IMR-90 (cell line): Measurements from ENCODE around the gene SERPINI1. TPM values are rescaled to one million over a fixed set of nuclear protein-coding genes. Genes with fewer than 3 reads are reported as not detected.

Experiments
- ATAC-seq: fragments of 200-7000 bp; cut with Tn5 transposase; 2 replicates; pipeline ENCODE4 v1.9.1; 2020; ENCODE audit warnings: low read depth, mild to moderate bottlenecking, moderate library complexity
- BruUV-seq: library from RNA; stranded (reverse); fragments of 400-500 nt; replicated peaks from 2 replicates; lab custom pipeline; 2021; lab: Mats Ljungman, UMichigan
- CTCF ChIA-PET: fragments of 300-600 bp; formaldehyde crosslinking; extraction: SDS; loops from one replicate; lab custom pipeline; 2021; ENCODE audit warnings: antibody characterized with exemption; lab: Yijun Ruan, JAX
- POLR2A ChIA-PET: fragments of 300-600 bp; sonication (Branson Sonifier 250); formaldehyde crosslinking; loops from one replicate; lab custom pipeline; 2022; ENCODE audit warnings: antibody characterized with exemption; ENCODE audit not compliant: unreplicated experiment; lab: Charles Lee
- DNase-seq: peaks from one replicate; pipeline ENCODE4 v3.0.0; 2013
- H2AFZ ChIP-seq: replicated peaks from 2 replicates; pipeline ENCODE3; 2013; ENCODE audit warnings: low read length, mild to moderate bottlenecking; ENCODE audit not compliant: poor library complexity
- H2AK5ac ChIP-seq: 2 replicates; pipeline ENCODE4 v1.6.1; 2013; ENCODE audit warnings: low read depth, low read length, inconsistent platforms
- H2AK9ac ChIP-seq: replicated peaks from 2 replicates; pipeline ENCODE3; 2013; ENCODE audit warnings: mild to moderate bottlenecking, low read depth, low read length, moderate library complexity; ENCODE audit not compliant: poor library complexity
- H2BK120ac ChIP-seq: 2 replicates; pipeline ENCODE4 v1.6.1; 2013; ENCODE audit warnings: low read depth, low read length, inconsistent platforms
- H2BK15ac ChIP-seq: 3 replicates; pipeline ENCODE4 v1.6.1; 2013; ENCODE audit warnings: low read depth, low read length, inconsistent platforms
- H2BK20ac ChIP-seq: 2 replicates; pipeline ENCODE4 v1.6.1; 2013; ENCODE audit warnings: low read depth, mild to moderate bottlenecking, inconsistent platforms, low read length, moderate library complexity
- H2BK5ac ChIP-seq: 2 replicates; pipeline ENCODE4 v1.6.1; 2013; ENCODE audit warnings: mild to moderate bottlenecking, low read depth, low read length, inconsistent platforms; ENCODE audit not compliant: poor library complexity, severe bottlenecking
- H3K14ac ChIP-seq: replicated peaks from 2 replicates; pipeline ENCODE4 v1.6.1; 2013; ENCODE audit warnings: low read depth, low read length, inconsistent platforms
- H3K18ac ChIP-seq: 2 replicates; pipeline ENCODE4 v1.6.1; 2013; ENCODE audit warnings: low read depth, low read length, control low read depth
- H3K23ac ChIP-seq: 2 replicates; pipeline ENCODE4 v1.6.1; 2013; ENCODE audit warnings: low read depth, low read length, inconsistent platforms
- H3K27ac ChIP-seq: 2 replicates; pipeline ENCODE4 v1.5.1; 2013; ENCODE audit warnings: mild to moderate bottlenecking, control low read depth, low read length; ENCODE audit not compliant: insufficient read depth
- H3K27me3 ChIP-seq: 2 replicates; pipeline ENCODE4 v1.6.1; 2013; ENCODE audit warnings: low read length; ENCODE audit not compliant: control insufficient read depth, insufficient read depth
- H3K36me3 ChIP-seq: 2 replicates; pipeline ENCODE4 v1.6.1; 2013; ENCODE audit warnings: low read length, mixed read lengths; ENCODE audit not compliant: control insufficient read depth, insufficient read depth
- H3K4ac ChIP-seq: 2 replicates; pipeline ENCODE4 v1.6.1; 2013; ENCODE audit warnings: low read depth, low read length, inconsistent platforms
- H3K4me1 ChIP-seq: 2 replicates; pipeline ENCODE4 v1.6.1; 2013; ENCODE audit warnings: low read length, mixed read lengths; ENCODE audit not compliant: control insufficient read depth, insufficient read depth
- H3K4me2 ChIP-seq: 2 replicates; pipeline ENCODE4 v1.6.1; 2013; ENCODE audit warnings: low read depth, mild to moderate bottlenecking, control low read depth, low read length, moderate library complexity
- H3K4me3 ChIP-seq: 2 replicates; pipeline ENCODE4 v1.5.1; 2013; ENCODE audit warnings: low read depth, mild to moderate bottlenecking, control low read depth, low read length, moderate library complexity; ENCODE audit not compliant: insufficient read depth
- H3K56ac ChIP-seq: 2 replicates; pipeline ENCODE4 v1.6.1; 2013; ENCODE audit warnings: low read length, inconsistent platforms; ENCODE audit not compliant: insufficient read depth; ENCODE audit errors: extremely low read depth
- H3K79me1 ChIP-seq, 2 experiments: 2 replicates each; pipeline ENCODE4 v1.6.1; 2013; ENCODE audit warnings: low read length in 2 of 2, inconsistent platforms in 1 of 2, low read depth in 1 of 2
- H3K9ac ChIP-seq: 2 replicates; pipeline ENCODE4 v1.6.1; 2013; ENCODE audit warnings: low read depth, low read length, control low read depth
- H3K9me1 ChIP-seq: 2 replicates; pipeline ENCODE4 v1.6.1; 2013; ENCODE audit warnings: low read length, inconsistent platforms; ENCODE audit not compliant: insufficient read depth
- H3K9me3 ChIP-seq: 2 replicates; pipeline ENCODE4 v1.6.1; 2013; ENCODE audit warnings: low read length; ENCODE audit not compliant: control insufficient read depth, insufficient read depth
- H4K20me1 ChIP-seq: 2 replicates; pipeline ENCODE4 v1.6.1; 2013; ENCODE audit warnings: low read length, inconsistent platforms; ENCODE audit not compliant: insufficient read depth
- H4K5ac ChIP-seq: 2 replicates; pipeline ENCODE4 v1.6.1; 2013; ENCODE audit warnings: mild to moderate bottlenecking, low read depth, low read length, control low read depth
- H4K8ac ChIP-seq, 2 experiments: 2 replicates each; pipeline ENCODE4 v1.6.1; 2013; ENCODE audit warnings: low read depth in 2 of 2, low read length in 2 of 2, control low read depth in 1 of 2, inconsistent platforms in 1 of 2
- H4K91ac ChIP-seq: 2 replicates; pipeline ENCODE4 v1.6.1; 2013; ENCODE audit warnings: low read depth, low read length, inconsistent platforms; ENCODE audit not compliant: insufficient read depth
- BHLHE40 ChIP-seq: fragments of 150-350 bp; IDR thresholded peaks from 2 replicates; pipeline ENCODE4 v1.6.1; 2016; ENCODE audit warnings: mild to moderate bottlenecking, low read depth, low read length
- CTCF ChIP-seq: conservative IDR thresholded peaks from 2 replicates; pipeline ENCODE4 v1.5.1; 2012; ENCODE audit warnings: mild to moderate bottlenecking, low read depth, low read length, improper control_type of control experiment
- MAFK ChIP-seq: IDR thresholded peaks from 2 replicates; pipeline ENCODE4 v1.6.1; 2012; ENCODE audit warnings: low read depth, low read length, improper control_type of control experiment
- MAZ ChIP-seq: IDR thresholded peaks from 2 replicates; pipeline ENCODE4 v1.6.1; 2012; ENCODE audit warnings: low read depth, mild to moderate bottlenecking, low read length, improper control_type of control experiment, moderate library complexity, borderline replicate concordance
- NFE2L2 ChIP-seq: fragments of 150-350 bp; IDR thresholded peaks from 2 replicates; pipeline ENCODE4 v1.6.1; 2016; ENCODE audit warnings: low read depth, mild to moderate bottlenecking, low read length
- RCOR1 ChIP-seq: IDR thresholded peaks from 2 replicates; pipeline ENCODE4 v1.6.1; 2012; ENCODE audit warnings: mild to moderate bottlenecking, low read length, improper control_type of control experiment; ENCODE audit not compliant: insufficient replicate concordance
- SMC3 ChIP-seq: fragments of 150-350 bp; IDR thresholded peaks from 2 replicates; pipeline ENCODE4 v1.6.1; 2016; ENCODE audit warnings: low read depth, mild to moderate bottlenecking, antibody characterized with exemption, low read length, moderate library complexity
- WGBS, 2 experiments: methylation state at CpG; one replicate each; pipeline versions ENCODE4 v1.1.5 to v1.1.7; 2013; ENCODE audit warnings: missing lambda C conversion rate in 2 of 2; ENCODE audit not compliant: insufficient read length in 1 of 2; ENCODE audit errors: extremely low coverage in 2 of 2; 5-methylcytosine and 5-hydroxymethylcytosine counted together
- dilution Hi-C: fragments of 300-500 bp; cut with HindIII; formaldehyde crosslinking; loops from one replicate; pipeline ENCODE4 v1.14.3; 2018; ENCODE audit warnings: low sequenced_read_pairs; ENCODE audit not compliant: unreplicated experiment
- in situ Hi-C: fragments of 300-500 bp; cut with MboI; formaldehyde crosslinking; loops from 3 replicates; pipeline ENCODE4 v1.14.3; 2019; ENCODE audit warnings: low sequenced_read_pairs, inconsistent platforms, mixed read lengths
- intact Hi-C: fragments of 100-400 bp; cut with micrococcal nuclease; formaldehyde crosslinking; loops from 2 replicates; pipeline ENCODE4 v1.10.0; 2022
- polyA plus RNA-seq, 3 experiments: library from polyadenylated mRNA; depleted of rRNA; stranded (reverse); fragments of >200 nt; gene quantifications; 2 replicates each; pipeline ENCODE4 v1.2.3, GENCODE V29; 2012; ENCODE audit warnings: low replicate concordance in 1 of 3
- total RNA-seq: library from RNA; depleted of rRNA; stranded (reverse); fragments of >200 nt; gene quantifications from 2 replicates; pipeline ENCODE4 v1.2.3, GENCODE V29; 2012
- TF ChIP-seq, protein P1 (sequence below): fragments of 150-350 bp; IDR thresholded peaks from 2 replicates; pipeline ENCODE4 v1.6.1; 2017; ENCODE audit warnings: mild to moderate bottlenecking, antibody characterized with exemption, low read length, low read depth
- TF ChIP-seq, protein P2 (sequence below): fragments of 150-350 bp; IDR thresholded peaks from 2 replicates; pipeline ENCODE4 v1.6.1; 2016; ENCODE audit warnings: low read depth, mild to moderate bottlenecking, low read length, moderate library complexity, borderline replicate concordance

Gene SERPINI1
- total and polyA plus RNA-seq, 2 of the 4 experiments (the other 2 are of a cell fraction) = 0.36 to 1.3 TPM

DNA sequence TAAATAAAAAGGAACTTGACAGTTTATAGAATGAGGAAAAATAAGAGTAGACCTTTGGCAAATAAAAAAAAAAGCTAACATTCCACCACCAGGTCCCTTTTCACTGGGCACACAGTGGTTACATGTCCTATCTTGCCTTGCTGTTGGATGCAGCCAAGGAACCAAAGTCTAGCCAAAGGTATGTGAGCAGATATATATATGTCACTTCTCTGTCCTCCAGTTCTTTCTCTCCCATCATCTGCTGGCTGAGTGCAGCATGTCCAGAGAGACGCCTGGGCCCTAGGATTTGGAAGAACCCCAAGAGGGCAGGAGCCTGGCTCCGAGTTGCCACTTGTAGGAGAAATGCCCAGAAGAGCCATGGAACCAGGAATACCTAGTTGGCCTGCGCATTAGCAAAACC lies 104.7 kb downstream of the SERPINI1 start:
- BruUV-seq = no TSS peak
- no peak overlapping the region for H3K9ac ChIP-seq
- no peak overlapping the region for H3K4me2 ChIP-seq
- in situ Hi-C loops (no loop called here), dilution Hi-C loops (no loop called here), intact Hi-C loops (no loop called here)
- H4K91ac ChIP-seq = no peak overlapping the region
- no peak overlapping the region for H4K8ac ChIP-seq
- H3K9me3 ChIP-seq = no peaks in the 10 kb centered on the region
- H3K23ac ChIP-seq = no peak overlapping the region
- H3K79me1 ChIP-seq = no peaks in the 10 kb centered on the region
- CTCF ChIA-PET = no interaction called here
- no peak overlapping the region for H2BK20ac ChIP-seq
- no peaks in the 10 kb centered on the region for H3K4me1 ChIP-seq
- no peak overlapping the region for H2BK120ac ChIP-seq
- no peaks in the 10 kb centered on the region for H3K9me1 ChIP-seq
- H2BK5ac ChIP-seq = no peak overlapping the region
- H3K4me3 ChIP-seq = no peak overlapping the region
- H3K56ac ChIP-seq = no peak overlapping the region
- no peak overlapping the region for H2BK15ac ChIP-seq
- H3K27me3 ChIP-seq = no peaks in the 10 kb centered on the region
- TF ChIP-seq MAZ = no peak
- TF ChIP-seq BHLHE40 = no peak
- TF ChIP-seq RCOR1 = no peak
- TF ChIP-seq, protein P1, sequence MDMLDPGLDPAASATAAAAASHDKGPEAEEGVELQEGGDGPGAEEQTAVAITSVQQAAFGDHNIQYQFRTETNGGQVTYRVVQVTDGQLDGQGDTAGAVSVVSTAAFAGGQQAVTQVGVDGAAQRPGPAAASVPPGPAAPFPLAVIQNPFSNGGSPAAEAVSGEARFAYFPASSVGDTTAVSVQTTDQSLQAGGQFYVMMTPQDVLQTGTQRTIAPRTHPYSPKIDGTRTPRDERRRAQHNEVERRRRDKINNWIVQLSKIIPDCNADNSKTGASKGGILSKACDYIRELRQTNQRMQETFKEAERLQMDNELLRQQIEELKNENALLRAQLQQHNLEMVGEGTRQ = no peak
- no peak for TF ChIP-seq SMC3
- TF ChIP-seq, protein P2, sequence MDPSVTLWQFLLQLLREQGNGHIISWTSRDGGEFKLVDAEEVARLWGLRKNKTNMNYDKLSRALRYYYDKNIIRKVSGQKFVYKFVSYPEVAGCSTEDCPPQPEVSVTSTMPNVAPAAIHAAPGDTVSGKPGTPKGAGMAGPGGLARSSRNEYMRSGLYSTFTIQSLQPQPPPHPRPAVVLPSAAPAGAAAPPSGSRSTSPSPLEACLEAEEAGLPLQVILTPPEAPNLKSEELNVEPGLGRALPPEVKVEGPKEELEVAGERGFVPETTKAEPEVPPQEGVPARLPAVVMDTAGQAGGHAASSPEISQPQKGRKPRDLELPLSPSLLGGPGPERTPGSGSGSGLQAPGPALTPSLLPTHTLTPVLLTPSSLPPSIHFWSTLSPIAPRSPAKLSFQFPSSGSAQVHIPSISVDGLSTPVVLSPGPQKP = no peak
- no peak for TF ChIP-seq MAFK
- no peak for TF ChIP-seq NFE2L2
- no peak for TF ChIP-seq CTCF
- WGBS, 2 experiments = no CpG with 5 or more reads among the region's 3 CpGs
- H2AK9ac ChIP-seq = no peak overlapping the region
- H2AFZ ChIP-seq = no peak overlapping the region
- no peak for ATAC-seq
- no peak overlapping the region for H3K18ac ChIP-seq
- H3K27ac ChIP-seq = no peak overlapping the region
- no peak overlapping the region for H4K5ac ChIP-seq
- DNase-seq = no peak
- no peaks in the 10 kb centered on the region for H3K36me3 ChIP-seq
- H2AK5ac ChIP-seq = no peak overlapping the region
- no peak overlapping the region for H3K4ac ChIP-seq
- H3K14ac ChIP-seq = no peak overlapping the region
- H4K20me1 ChIP-seq = no peaks in the 10 kb centered on the region
- POLR2A ChIA-PET = no interaction called here
